WTC11 (cell line): ENCODE results near the gene SPDL1. TPM values are rescaled to one million over a fixed set of nuclear protein-coding genes. Genes with fewer than 3 reads are reported as not detected.

Experiments
- ATAC-seq: fragments of 200-7000 bp; cut with Tn5 transposase; 2 replicates; pipeline ENCODE4 v1.10.0; 2021; ENCODE audit warnings: mild to moderate bottlenecking, moderate library complexity
- CTCF ChIA-PET: fragments of 300-600 bp; sonication (Branson Sonifier 250); formaldehyde crosslinking; loops from one replicate; lab custom pipeline; 2021; ENCODE audit warnings: antibody characterized with exemption; lab: Charles Lee
- POLR2A ChIA-PET: fragments of 350-600 bp; sonication (Branson Sonifier 250); formaldehyde crosslinking; loops from one replicate; lab custom pipeline; 2021; ENCODE audit warnings: antibody characterized with exemption; lab: Charles Lee
- DNase-seq: peaks from one replicate; pipeline ENCODE4 v3.0.0; 2021; ENCODE audit warnings: low spot score
- H3K27ac Mint-ChIP-seq: 2 replicates; pipeline ENCODE4 v1.8.0; 2021; ENCODE audit warnings: mixed read lengths
- H3K27me3 Mint-ChIP-seq: 2 replicates; pipeline ENCODE4 v1.8.0; 2021; ENCODE audit warnings: low read depth, mild to moderate bottlenecking, moderate library complexity, mixed read lengths
- H3K36me3 Mint-ChIP-seq: 2 replicates; pipeline ENCODE4 v1.8.0; 2021; ENCODE audit warnings: mixed read lengths
- H3K4me1 Mint-ChIP-seq: 2 replicates; pipeline ENCODE4 v1.8.0; 2022; ENCODE audit warnings: mixed read lengths
- H3K4me3 Mint-ChIP-seq: 2 replicates; pipeline ENCODE4 v1.8.0; 2021; ENCODE audit warnings: mild to moderate bottlenecking, moderate library complexity, mixed read lengths
- H3K9me3 Mint-ChIP-seq: 2 replicates; pipeline ENCODE4 v1.8.0; 2021; ENCODE audit warnings: mixed read lengths
- AFF4 ChIP-seq: sonication (generic); formaldehyde crosslinking; IDR thresholded peaks from 2 replicates; pipeline ENCODE4 v1.8.1; 2023; ENCODE audit warnings: mild to moderate bottlenecking, missing genetic modification reagents, borderline replicate concordance
- CBFB ChIP-seq: sonication (generic); formaldehyde crosslinking; IDR thresholded peaks from 2 replicates; pipeline ENCODE4 v1.8.1; 2022; ENCODE audit warnings: mild to moderate bottlenecking, low read depth, missing genetic modification reagents
- CDX4 ChIP-seq: fragments of 250-450 bp; sonication (Bioruptor Pico); IDR thresholded peaks from 2 replicates; pipeline ENCODE4 v1.9.0; 2021; ENCODE audit warnings: moderate library complexity, mild to moderate bottlenecking, inconsistent platforms, borderline replicate concordance
- CREM ChIP-seq: sonication (generic); formaldehyde crosslinking; IDR thresholded peaks from 2 replicates; pipeline ENCODE4 v1.8.1; 2022; ENCODE audit warnings: mild to moderate bottlenecking, missing genetic modification reagents, moderate library complexity
- ESRRA ChIP-seq: sonication (generic); formaldehyde crosslinking; IDR thresholded peaks from 2 replicates; pipeline ENCODE4 v1.8.1; 2022; ENCODE audit warnings: mild to moderate bottlenecking, missing genetic modification reagents, borderline replicate concordance
- ETV6 ChIP-seq: sonication (generic); formaldehyde crosslinking; IDR thresholded peaks from 2 replicates; pipeline ENCODE4 v1.8.1; 2022; ENCODE audit warnings: mild to moderate bottlenecking, missing genetic modification reagents
- FOXJ3 ChIP-seq: sonication (generic); formaldehyde crosslinking; IDR thresholded peaks from 2 replicates; pipeline ENCODE4 v1.9.0; 2021; ENCODE audit warnings: missing genetic modification reagents, mild to moderate bottlenecking, borderline replicate concordance
- FOXP1 ChIP-seq: sonication (generic); formaldehyde crosslinking; IDR thresholded peaks from 2 replicates; pipeline ENCODE4 v1.8.0; 2022; ENCODE audit warnings: missing genetic modification reagents, mild to moderate bottlenecking, moderate library complexity, borderline replicate concordance
- GABPB1 ChIP-seq: sonication (generic); formaldehyde crosslinking; IDR thresholded peaks from 2 replicates; pipeline ENCODE4 v1.8.1; 2023; ENCODE audit warnings: mild to moderate bottlenecking, missing genetic modification reagents
- HMGA2 ChIP-seq: fragments of 250-450 bp; sonication (Bioruptor Pico); IDR thresholded peaks from 2 replicates; pipeline ENCODE4 v1.4.0; 2021; ENCODE audit warnings: mild to moderate bottlenecking, moderate library complexity
- NFE2L1 ChIP-seq: sonication (generic); formaldehyde crosslinking; IDR thresholded peaks from 2 replicates; pipeline ENCODE4 v1.8.1; 2023; ENCODE audit warnings: missing genetic modification reagents
- RELA ChIP-seq: sonication (generic); formaldehyde crosslinking; IDR thresholded peaks from 2 replicates; pipeline ENCODE4 v1.8.1; 2022; ENCODE audit warnings: missing genetic modification reagents, mild to moderate bottlenecking, borderline replicate concordance
- STAT6 ChIP-seq: sonication (generic); formaldehyde crosslinking; conservative IDR thresholded peaks from 2 replicates; pipeline ENCODE4 v1.8.1; 2023; ENCODE audit warnings: mild to moderate bottlenecking, low read depth, missing genetic modification reagents, moderate library complexity
- TEAD4 ChIP-seq: sonication (generic); formaldehyde crosslinking; IDR thresholded peaks from 2 replicates; pipeline ENCODE4 v1.8.0; 2022; ENCODE audit warnings: mild to moderate bottlenecking, missing genetic modification reagents
- TP53 ChIP-seq: sonication (generic); formaldehyde crosslinking; IDR thresholded peaks from 2 replicates; pipeline ENCODE4 v1.8.1; 2023; ENCODE audit warnings: mild to moderate bottlenecking, missing genetic modification reagents
- ZNF232 ChIP-seq: sonication (generic); formaldehyde crosslinking; IDR thresholded peaks from 2 replicates; pipeline ENCODE4 v1.8.0; 2022; ENCODE audit warnings: mild to moderate bottlenecking, missing genetic modification reagents
- ZNF263 ChIP-seq: sonication (generic); formaldehyde crosslinking; IDR thresholded peaks from 2 replicates; pipeline ENCODE4 v1.8.1; 2022; ENCODE audit warnings: low read depth, mild to moderate bottlenecking, moderate library complexity, missing genetic modification reagents
- ZNF281 ChIP-seq: sonication (generic); formaldehyde crosslinking; IDR thresholded peaks from 2 replicates; pipeline ENCODE4 v1.8.0; 2023; ENCODE audit warnings: mild to moderate bottlenecking, missing genetic modification reagents
- ZNF416 ChIP-seq: fragments of 250-450 bp; sonication (Bioruptor Pico); IDR thresholded peaks from 2 replicates; pipeline ENCODE4 v1.9.0; 2021; ENCODE audit warnings: mild to moderate bottlenecking, inconsistent platforms
- ZSCAN18 ChIP-seq: fragments of 250-450 bp; sonication (Bioruptor Pico); IDR thresholded peaks from 2 replicates; pipeline ENCODE4 v2.1.2; 2022; ENCODE audit warnings: mild to moderate bottlenecking, moderate library complexity
- total RNA-seq: library from RNA; stranded (reverse); gene quantifications from 3 replicates; pipeline ENCODE4 v1.2.3, GENCODE V29; 2021

Gene SPDL1
- total RNA-seq, 1 experiment from 2014 or later: 35.1 TPM

- TF ChIP-seq ZNF281 (CRISPR knock-in tag) (no peak), HMGA2 (CRISPR knock-in tag) (no peak), ZSCAN18 (CRISPR knock-in tag) (no peak), RELA (CRISPR knock-in tag) (no peak)
These were observed 17.4 kb upstream of the SPDL1 start (continued) for GRCh38 chr5:169566202-169566601.

GRCh38 chr5:169567079-169567478, 16.5 kb upstream of the SPDL1 start:
- POLR2A ChIA-PET: no interaction called here
- DNase-seq: peak; percentile 20

GRCh38 chr5:169569513-169569912, 14.1 kb upstream of the SPDL1 start:
- H3K27me3 Mint-ChIP-seq: peaks cover 7% of the 10 kb centered on the region
- no peak for TF ChIP-seq STAT6 (CRISPR knock-in tag)
- no peak for TF ChIP-seq CDX4 (CRISPR knock-in tag)
- no peak for TF ChIP-seq GABPB1 (CRISPR knock-in tag)
- TF ChIP-seq, all 79 proteins: peak for 0
- Mint-ChIP-seq H3K4me1 (no peaks in the 10 kb centered on the region), H3K27ac (no peak overlapping the region), H3K9me3 (no peaks in the 10 kb centered on the region), H3K4me3 (no peak overlapping the region), H3K36me3 (no peaks in the 10 kb centered on the region)
- DNase-seq: no peak
- ATAC-seq: no peak
- ChIA-PET POLR2A (no interaction called here), CTCF (interaction anchor here (1.0 kb wide), 1 partner anchor 11 kb away, joined by 3 read pairs; no protein-coding TSS in a partner anchor)

More at GRCh38 chr5:169567079-169567478, 16.5 kb upstream of the SPDL1 start:
- Mint-ChIP-seq H3K27ac (no peak overlapping the region), H3K36me3 (no peaks in the 10 kb centered on the region), H3K27me3 (peaks cover 7% of the 10 kb centered on the region), H3K4me1 (no peaks in the 10 kb centered on the region), H3K9me3 (no peaks in the 10 kb centered on the region), H3K4me3 (no peak overlapping the region)
- TF ChIP-seq CBFB (CRISPR knock-in tag): no peak
- TF ChIP-seq TEAD4 (CRISPR knock-in tag): 0 out of 2 replicates have a peak, but pooled peaks have one; percentile 27
- CTCF ChIA-PET: no interaction called here
- ATAC-seq: peak; percentile 62; the same call in 1 of the 2 replicates

GRCh38 chr5:169571355-169571754, 12.2 kb upstream of the SPDL1 start:
- no peak overlapping the region for H3K4me3 Mint-ChIP-seq
- no peak overlapping the region for H3K27ac Mint-ChIP-seq
- no peak for DNase-seq
- no peaks in the 10 kb centered on the region for H3K4me1 Mint-ChIP-seq
- CTCF ChIA-PET: no interaction called here
- H3K9me3 Mint-ChIP-seq: no peaks in the 10 kb centered on the region
- no peaks in the 10 kb centered on the region for H3K36me3 Mint-ChIP-seq
- ATAC-seq: no peak
- POLR2A ChIA-PET: no interaction called here
- H3K27me3 Mint-ChIP-seq: peaks cover 7% of the 10 kb centered on the region
- no peak for TF ChIP-seq FOXJ3 (CRISPR knock-in tag)
- TF ChIP-seq FOXP1 (CRISPR knock-in tag): no peak
- TF ChIP-seq ZNF416 (CRISPR knock-in tag): no peak
- TF ChIP-seq ETV6: no peak
- TF ChIP-seq ZNF263: no peak
- TF ChIP-seq NFE2L1 (CRISPR knock-in tag): no peak
- no peak for TF ChIP-seq TP53 (CRISPR knock-in tag)
- TF ChIP-seq AFF4 (CRISPR knock-in tag): no peak
- TF ChIP-seq ZNF232 (CRISPR knock-in tag): no peak
- TF ChIP-seq ESRRA (CRISPR knock-in tag): no peak
- TF ChIP-seq CREM (CRISPR knock-in tag): no peak
